Smooth muscle cell of the coronary artery (primary cell): ENCODE data around the gene EFCAB9. TPM values are rescaled to one million over a fixed set of nuclear protein-coding genes. Genes with fewer than 3 reads are reported as not detected.

Experiments
- total RNA-seq: library from RNA; depleted of rRNA; stranded (reverse); fragments of >200 nt; gene quantifications from 2 replicates; pipeline ENCODE4 v1.2.3, GENCODE V29; 2014; ENCODE audit warnings: low replicate concordance

Gene EFCAB9
- total RNA-seq, result not detected in 2 replicates

GRCh38 chr5:172193872-172194271, at the start of gene EFCAB9:
EFCAB9 (plus strand) TSS chr5:172194172; CDS start chr5:172194173, 1 bp downstream.

GRCh38 chr5:172188033-172188892, 5.7 kb upstream of the EFCAB9 start, which contains the start of gene STK10:
STK10 (minus strand) TSS chr5:172188224; CDS start chr5:172188042, 182 bp downstream.

Other genes starting within 250 kb of the EFCAB9 start
- 76.5 and 82.8 TPM in 2 replicates for gene FBXW11, start 187.5 kb upstream of the EFCAB9 start, total RNA-seq
- 12.1 and 17.3 TPM in 2 replicates for gene STK10, start 5.9 kb upstream of the EFCAB9 start, total RNA-seq
- 12.9 and 22.4 TPM in 2 replicates for gene UBTD2, start 89.6 kb downstream of the EFCAB9 start, total RNA-seq